HepG2 (cell line): ENCODE data around the gene WDFY1. TPM values are rescaled to one million over a fixed set of nuclear protein-coding genes. Genes with fewer than 3 reads are reported as not detected.
A peak's percentile ranks its signal among the peaks of the same experiment; 100 is the strongest.

ENCODE experiments used
- BRD4 ChIP-seq: sonication (generic); formaldehyde crosslinking; IDR thresholded peaks from 2 replicates; pipeline ENCODE4 v1.4.0; 2020; ENCODE audit warnings: missing genetic modification reagents
- CSRNP2 ChIP-seq: sonication (generic); formaldehyde crosslinking; conservative IDR thresholded peaks from 2 replicates; pipeline ENCODE4 v1.8.0; 2022; ENCODE audit warnings: low read depth, missing genetic modification reagents
- ELF1 ChIP-seq: sonication (generic); formaldehyde crosslinking; IDR thresholded peaks from 2 replicates; pipeline ENCODE4 v1.4.0; 2020; ENCODE audit warnings: missing genetic modification reagents
- EP300 ChIP-seq, 3 experiments: sonication (generic) in 1 of 3; formaldehyde crosslinking in 1 of 3; IDR thresholded peaks; 2 replicates each; pipeline versions ENCODE4 v1.5.1 to v1.6.1; 2011 to 2020; ENCODE audit warnings: low read depth in 2 of 3, low read length in 2 of 3, borderline replicate concordance in 1 of 3, improper control_type of control experiment in 1 of 3, mild to moderate bottlenecking in 1 of 3, missing genetic modification reagents in 1 of 3, moderate library complexity in 1 of 3
- FOXC1 ChIP-seq: sonication (generic); formaldehyde crosslinking; IDR thresholded peaks from 2 replicates; pipeline ENCODE4 v1.8.0; 2022; ENCODE audit warnings: mild to moderate bottlenecking, missing genetic modification reagents, borderline replicate concordance
- HDAC6 ChIP-seq: fragments of 200-600 bp; sonication (generic); IDR thresholded peaks from 2 replicates; pipeline ENCODE4 v1.7.0; 2017; ENCODE audit warnings: mild to moderate bottlenecking, antibody characterized with exemption, low read length, low read depth
- MEIS2 ChIP-seq: sonication (generic); formaldehyde crosslinking; IDR thresholded peaks from 2 replicates; pipeline ENCODE4 v1.9.0; 2021; ENCODE audit warnings: mild to moderate bottlenecking, missing genetic modification reagents
- NPAS2 ChIP-seq: sonication (generic); formaldehyde crosslinking; IDR thresholded peaks from 2 replicates; pipeline ENCODE4 v1.8.0; 2022; ENCODE audit warnings: mild to moderate bottlenecking, missing genetic modification reagents, borderline replicate concordance
- PHF8 ChIP-seq: sonication (generic); formaldehyde crosslinking; IDR thresholded peaks from 2 replicates; pipeline ENCODE4 v1.5.0; 2020; ENCODE audit warnings: missing genetic modification reagents
- PLRG1 ChIP-seq: fragments of 450-650 bp; conservative IDR thresholded peaks from 2 replicates; pipeline ENCODE4 v1.6.1; 2016
- POLR2G ChIP-seq: fragments of 200-400 bp; formaldehyde crosslinking; IDR thresholded peaks from 2 replicates; pipeline ENCODE4 v1.6.1; 2018; ENCODE audit warnings: mild to moderate bottlenecking, low read depth, low read length, moderate library complexity
- SMC3 ChIP-seq: IDR thresholded peaks from 2 replicates; pipeline ENCODE4 v1.6.1; 2011; ENCODE audit warnings: low read length, improper control_type of control experiment
- SP4 ChIP-seq: sonication (generic); formaldehyde crosslinking; IDR thresholded peaks from 2 replicates; pipeline ENCODE4 v1.8.1; 2023; ENCODE audit warnings: mild to moderate bottlenecking, missing genetic modification reagents
- ZC3H4 ChIP-seq: sonication (generic); formaldehyde crosslinking; IDR thresholded peaks from 2 replicates; pipeline ENCODE4 v1.4.0; 2020; ENCODE audit warnings: missing genetic modification reagents, borderline replicate concordance
- ZNF484 ChIP-seq: sonication (generic); formaldehyde crosslinking; IDR thresholded peaks from 2 replicates; pipeline ENCODE4 v1.5.1; 2020; ENCODE audit warnings: mild to moderate bottlenecking, low read depth, missing genetic modification reagents, borderline replicate concordance
- ZNF615 ChIP-seq: sonication (generic); formaldehyde crosslinking; IDR thresholded peaks from 2 replicates; pipeline ENCODE4 v1.5.0; 2020; ENCODE audit warnings: mild to moderate bottlenecking, missing genetic modification reagents, borderline replicate concordance
- polyA plus RNA-seq, 8 experiments: library from polyadenylated mRNA; depleted of rRNA in 3 of 8; stranded (reverse) in 7 of 8; unstranded in 1 of 8; fragments of >200 nt; fragmentation: Illumina TruSeq in 4 of 8; extraction: Trizol in 4 of 8; gene quantifications; 2 replicates each; pipeline versions ENCODE4 v1.2.1 to v1.2.3, GENCODE V29; 2011 to 2016; ENCODE audit warnings: low read depth in 4 of 8, missing spikeins in 1 of 8, mixed read lengths in 1 of 8; ENCODE audit not compliant: insufficient read depth in 1 of 8
- total RNA-seq, 5 experiments: library from RNA; depleted of rRNA; stranded (reverse); fragments of >200 nt; fragmentation: Illumina TruSeq; extraction: Trizol; gene quantifications; 2 replicates each; pipeline ENCODE4 v1.2.3, GENCODE V29; 2016; ENCODE audit warnings: low read depth in 1 of 5
- TF ChIP-seq, protein P1 (sequence below): sonication (generic); formaldehyde crosslinking; IDR thresholded peaks from 2 replicates; pipeline ENCODE4 v1.5.1; 2020; ENCODE audit warnings: mild to moderate bottlenecking, missing genetic modification reagents
- TF ChIP-seq, protein P2 (sequence below): sonication (generic); formaldehyde crosslinking; IDR thresholded peaks from 2 replicates; pipeline ENCODE4 v1.8.1; 2023; ENCODE audit warnings: missing genetic modification reagents, mild to moderate bottlenecking, borderline replicate concordance
- TF ChIP-seq, protein P3 (sequence below): conservative IDR thresholded peaks from 2 replicates; pipeline ENCODE4 v1.6.1; 2018; ENCODE audit warnings: missing genetic modification reagents
- TF ChIP-seq, protein P4 (sequence below): sonication (generic); formaldehyde crosslinking; IDR thresholded peaks from 2 replicates; pipeline ENCODE4 v1.8.1; 2023; ENCODE audit warnings: mild to moderate bottlenecking, missing genetic modification reagents

The WDFY1 gene
- total and polyA plus RNA-seq, 2 of the 13 experiments (the other 11 are each of a cell fraction or from before 2014, with no cell fraction given): 77.0 to 78.4 TPM

- TF ChIP-seq, protein P1, sequence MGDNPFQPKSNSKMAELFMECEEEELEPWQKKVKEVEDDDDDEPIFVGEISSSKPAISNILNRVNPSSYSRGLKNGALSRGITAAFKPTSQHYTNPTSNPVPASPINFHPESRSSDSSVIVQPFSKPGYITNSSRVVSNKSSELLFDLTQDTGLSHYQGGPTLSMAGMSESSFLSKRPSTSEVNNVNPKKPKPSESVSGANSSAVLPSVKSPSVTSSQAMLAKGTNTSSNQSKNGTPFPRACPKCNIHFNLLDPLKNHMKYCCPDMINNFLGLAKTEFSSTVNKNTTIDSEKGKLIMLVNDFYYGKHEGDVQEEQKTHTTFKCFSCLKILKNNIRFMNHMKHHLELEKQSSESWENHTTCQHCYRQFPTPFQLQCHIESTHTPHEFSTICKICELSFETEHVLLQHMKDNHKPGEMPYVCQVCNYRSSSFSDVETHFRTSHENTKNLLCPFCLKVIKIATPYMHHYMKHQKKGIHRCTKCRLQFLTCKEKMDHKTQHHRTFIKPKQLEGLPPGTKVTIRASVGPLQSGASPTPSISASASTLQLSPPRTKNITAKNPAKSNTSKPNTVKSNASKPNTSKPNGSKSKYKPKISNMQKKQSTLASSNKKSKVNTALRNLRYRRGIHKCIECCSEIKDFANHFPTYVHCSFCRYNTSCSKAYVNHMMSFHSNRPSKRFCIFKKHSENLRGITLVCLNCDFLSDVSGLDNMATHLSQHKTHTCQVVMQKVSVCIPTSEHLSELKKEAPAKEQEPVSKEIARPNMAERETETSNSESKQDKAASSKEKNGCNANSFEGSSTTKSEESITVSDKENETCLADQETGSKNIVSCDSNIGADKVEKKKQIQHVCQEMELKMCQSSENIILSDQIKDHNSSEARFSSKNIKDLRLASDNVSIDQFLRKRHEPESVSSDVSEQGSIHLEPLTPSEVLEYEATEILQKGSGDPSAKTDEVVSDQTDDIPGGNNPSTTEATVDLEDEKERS (CRISPR knock-in tag): peak; percentile 88; the same call in 1 of the 2 replicates
- peak; percentile 98 for TF ChIP-seq PHF8
- TF ChIP-seq, protein P2, sequence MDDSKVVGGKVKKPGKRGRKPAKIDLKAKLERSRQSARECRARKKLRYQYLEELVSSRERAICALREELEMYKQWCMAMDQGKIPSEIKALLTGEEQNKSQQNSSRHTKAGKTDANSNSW (CRISPR knock-in tag): peak; percentile 90; the same call in 1 of the 2 replicates
- peak; percentile 93 for TF ChIP-seq POLR2G
- TF ChIP-seq ZNF484 (CRISPR knock-in tag): no peak
- peak; percentile 99 for TF ChIP-seq BRD4
- TF ChIP-seq SMC3: no peak; the same call in 1 of the 2 replicates
- TF ChIP-seq FOXC1 (CRISPR knock-in tag): peak; percentile 97
- TF ChIP-seq ZC3H4 (CRISPR knock-in tag): peak; percentile 88; the same call in 1 of the 2 replicates
- peak; percentile 83 for TF ChIP-seq MEIS2 (CRISPR knock-in tag)
- TF ChIP-seq ZNF615 (CRISPR knock-in tag): no peak
- TF ChIP-seq EP300 (IDR thresholded peaks at IDR 0.05; ENCODE audit: low read depth in 2 of 2, low read length in 2 of 2): peak; percentile 69 to 77; a peak in 3 of 4 replicates
- peak; percentile 85 for TF ChIP-seq EP300 (CRISPR knock-in tag; IDR thresholded peaks at IDR 0.05; ENCODE audit: borderline replicate concordance)
- TF ChIP-seq PLRG1: no peak
- no peak; the same call in 1 of the 2 replicates for TF ChIP-seq NPAS2 (CRISPR knock-in tag)
- no peak for TF ChIP-seq CSRNP2 (CRISPR knock-in tag)
- TF ChIP-seq, protein P3, sequence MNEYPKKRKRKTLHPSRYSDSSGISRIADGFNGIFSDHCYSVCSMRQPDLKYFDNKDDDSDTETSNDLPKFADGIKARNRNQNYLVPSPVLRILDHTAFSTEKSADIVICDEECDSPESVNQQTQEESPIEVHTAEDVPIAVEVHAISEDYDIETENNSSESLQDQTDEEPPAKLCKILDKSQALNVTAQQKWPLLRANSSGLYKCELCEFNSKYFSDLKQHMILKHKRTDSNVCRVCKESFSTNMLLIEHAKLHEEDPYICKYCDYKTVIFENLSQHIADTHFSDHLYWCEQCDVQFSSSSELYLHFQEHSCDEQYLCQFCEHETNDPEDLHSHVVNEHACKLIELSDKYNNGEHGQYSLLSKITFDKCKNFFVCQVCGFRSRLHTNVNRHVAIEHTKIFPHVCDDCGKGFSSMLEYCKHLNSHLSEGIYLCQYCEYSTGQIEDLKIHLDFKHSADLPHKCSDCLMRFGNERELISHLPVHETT (CRISPR knock-in tag): peak; percentile 88; the same call in 1 of the 2 replicates
- peak; percentile 61 for TF ChIP-seq ELF1 (CRISPR knock-in tag)
- no peak for TF ChIP-seq HDAC6
- TF ChIP-seq SP4 (CRISPR knock-in tag): peak; percentile 77; the same call in 1 of the 2 replicates
- TF ChIP-seq, protein P4, sequence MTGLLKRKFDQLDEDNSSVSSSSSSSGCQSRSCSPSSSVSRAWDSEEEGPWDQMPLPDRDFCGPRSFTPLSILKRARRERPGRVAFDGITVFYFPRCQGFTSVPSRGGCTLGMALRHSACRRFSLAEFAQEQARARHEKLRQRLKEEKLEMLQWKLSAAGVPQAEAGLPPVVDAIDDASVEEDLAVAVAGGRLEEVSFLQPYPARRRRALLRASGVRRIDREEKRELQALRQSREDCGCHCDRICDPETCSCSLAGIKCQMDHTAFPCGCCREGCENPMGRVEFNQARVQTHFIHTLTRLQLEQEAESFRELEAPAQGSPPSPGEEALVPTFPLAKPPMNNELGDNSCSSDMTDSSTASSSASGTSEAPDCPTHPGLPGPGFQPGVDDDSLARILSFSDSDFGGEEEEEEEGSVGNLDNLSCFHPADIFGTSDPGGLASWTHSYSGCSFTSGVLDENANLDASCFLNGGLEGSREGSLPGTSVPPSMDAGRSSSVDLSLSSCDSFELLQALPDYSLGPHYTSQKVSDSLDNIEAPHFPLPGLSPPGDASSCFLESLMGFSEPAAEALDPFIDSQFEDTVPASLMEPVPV: peak; percentile 22; the same call in 1 of the 2 replicates
Measured at GRCh38 chr2:223944703-223945531, at the start of gene WDFY1 (continued).
